ENCODE data around the gene MINAR2. TPM values are rescaled to one million over a fixed set of nuclear protein-coding genes. Genes with fewer than 3 reads are reported as not detected.

The MINAR2 gene
- total RNA-seq, result under 1 TPM in 1 of 4 donors, not detected in 3; 0.17 TPM

DNA sequence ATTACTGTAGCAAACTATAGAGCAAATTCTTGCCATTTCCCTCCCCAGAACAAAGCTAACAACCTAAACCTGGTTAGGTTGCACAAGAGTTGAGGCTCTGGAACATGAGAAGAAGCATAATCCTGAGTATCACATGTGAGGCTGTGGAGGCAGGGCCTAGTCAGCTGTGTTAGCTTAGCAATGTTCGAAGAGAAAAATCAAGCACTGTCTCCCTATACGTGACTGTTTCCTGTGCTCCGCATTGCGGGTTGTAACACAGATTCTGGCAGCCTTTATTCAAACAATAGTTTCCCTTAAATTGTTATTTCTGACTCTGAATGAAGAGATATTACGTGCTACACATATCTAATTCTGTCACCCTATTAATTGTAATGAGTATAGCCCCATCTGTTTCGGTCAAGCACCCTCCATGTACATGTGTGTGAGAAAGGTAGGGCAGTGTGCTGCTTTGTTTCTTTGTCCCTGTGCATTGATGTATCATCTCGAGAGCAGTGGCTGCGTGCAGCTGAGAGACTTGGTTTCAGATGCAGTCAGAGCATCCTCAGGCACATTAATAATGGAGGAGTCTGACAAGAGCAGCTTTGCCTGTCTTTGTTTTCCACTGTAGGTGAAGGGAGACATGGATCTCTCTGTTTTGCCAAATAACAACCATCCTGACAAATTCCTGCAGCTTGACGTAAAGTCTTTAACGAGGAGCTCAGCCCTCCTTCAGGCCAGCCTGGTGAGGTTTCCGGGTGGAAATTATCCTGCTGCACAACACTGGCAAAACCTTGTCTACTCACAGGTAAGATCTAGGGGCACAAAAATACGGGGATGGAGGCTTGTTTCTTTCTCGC is at the start of gene MINAR2:
TSS of gene MINAR2 (plus strand) at position 523 of the 836 bp plus-strand sequence. CDS start at position 620, 97 bp downstream.
- TF ChIP-seq POLR2A (IDR thresholded peaks at IDR 0.05; ENCODE audit: low read depth), result no peak
- no peak for TF ChIP-seq POLR2AphosphoS5 (IDR thresholded peaks at IDR 0.05)
- TF ChIP-seq EP300 (IDR thresholded peaks at IDR 0.05), result no peak
- TF ChIP-seq, protein P1, sequence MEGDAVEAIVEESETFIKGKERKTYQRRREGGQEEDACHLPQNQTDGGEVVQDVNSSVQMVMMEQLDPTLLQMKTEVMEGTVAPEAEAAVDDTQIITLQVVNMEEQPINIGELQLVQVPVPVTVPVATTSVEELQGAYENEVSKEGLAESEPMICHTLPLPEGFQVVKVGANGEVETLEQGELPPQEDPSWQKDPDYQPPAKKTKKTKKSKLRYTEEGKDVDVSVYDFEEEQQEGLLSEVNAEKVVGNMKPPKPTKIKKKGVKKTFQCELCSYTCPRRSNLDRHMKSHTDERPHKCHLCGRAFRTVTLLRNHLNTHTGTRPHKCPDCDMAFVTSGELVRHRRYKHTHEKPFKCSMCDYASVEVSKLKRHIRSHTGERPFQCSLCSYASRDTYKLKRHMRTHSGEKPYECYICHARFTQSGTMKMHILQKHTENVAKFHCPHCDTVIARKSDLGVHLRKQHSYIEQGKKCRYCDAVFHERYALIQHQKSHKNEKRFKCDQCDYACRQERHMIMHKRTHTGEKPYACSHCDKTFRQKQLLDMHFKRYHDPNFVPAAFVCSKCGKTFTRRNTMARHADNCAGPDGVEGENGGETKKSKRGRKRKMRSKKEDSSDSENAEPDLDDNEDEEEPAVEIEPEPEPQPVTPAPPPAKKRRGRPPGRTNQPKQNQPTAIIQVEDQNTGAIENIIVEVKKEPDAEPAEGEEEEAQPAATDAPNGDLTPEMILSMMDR (IDR thresholded peaks at IDR 0.05), result no peak
- intact Hi-C loops (cut with DNase I), result no loop called here
- 77% methylated on average over 13 of the region's 13 CpGs for WGBS

DNA sequence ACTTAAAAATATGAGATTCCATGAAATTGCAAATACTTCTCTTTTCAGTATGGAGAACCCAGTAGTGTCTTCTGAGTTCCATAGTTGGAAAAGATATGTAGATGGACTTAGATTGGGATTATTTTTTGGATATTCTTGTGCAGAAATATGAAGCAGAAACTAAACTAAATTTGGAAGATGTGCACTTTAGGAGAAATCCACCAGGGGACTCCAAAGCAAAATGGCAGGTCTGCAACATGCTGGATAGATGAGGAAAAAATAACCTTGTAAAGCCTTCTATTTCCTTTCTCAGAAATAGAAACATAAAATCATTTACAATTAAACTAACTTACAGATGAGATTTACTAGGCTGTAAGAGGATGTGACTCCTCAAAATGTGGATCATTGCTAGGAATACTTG is 49.2 kb upstream of the MINAR2 start:
- TF ChIP-seq POLR2A (IDR thresholded peaks at IDR 0.05; ENCODE audit: low read depth), result no peak
- TF ChIP-seq, protein P1 (IDR thresholded peaks at IDR 0.05), result no peak
- TF ChIP-seq POLR2AphosphoS5 (IDR thresholded peaks at IDR 0.05), result no peak
- no peak for TF ChIP-seq EP300 (IDR thresholded peaks at IDR 0.05)
- no peaks in the 10 kb centered on the region for H3K27me3 ChIP-seq
- no peaks in the 10 kb centered on the region for H3K4me1 ChIP-seq
- H3K36me3 ChIP-seq, result peaks cover 0 to 4% (median 0%) of the 10 kb centered on the region in 4 donors
- no peak for DNase-seq (ENCODE audit: extremely low spot score)
- intact Hi-C loops (cut with DNase I), result no loop called here
- no peak overlapping the region for H3K27ac ChIP-seq (replicated peaks in 1 of 4)
- no peak overlapping the region for H3K4me3 ChIP-seq
- no peaks in the 10 kb centered on the region for H3K9me3 ChIP-seq

More for the DNA sequence above, at the start of gene MINAR2:
- H3K36me3 ChIP-seq, result no peaks in the 10 kb centered on the region
- no peak within 1 kb of the TSS for H3K4me3 ChIP-seq
- H3K27me3 ChIP-seq, result no peaks in the 10 kb centered on the region
- no peaks in the 10 kb centered on the region for H3K4me1 ChIP-seq
- no peak for DNase-seq (ENCODE audit: extremely low spot score)
- no peak within 1 kb of the TSS for H3K27ac ChIP-seq (replicated peaks in 1 of 4)
- no peaks in the 10 kb centered on the region for H3K9me3 ChIP-seq

- WGBS, result 64% methylated on average over 1 of the region's 1 CpG
- intact Hi-C loops (cut with DNase I), result no loop called here
These were observed 31.7 kb upstream of the MINAR2 start for GRCh38 chr5:129716235-129716634.

DNA sequence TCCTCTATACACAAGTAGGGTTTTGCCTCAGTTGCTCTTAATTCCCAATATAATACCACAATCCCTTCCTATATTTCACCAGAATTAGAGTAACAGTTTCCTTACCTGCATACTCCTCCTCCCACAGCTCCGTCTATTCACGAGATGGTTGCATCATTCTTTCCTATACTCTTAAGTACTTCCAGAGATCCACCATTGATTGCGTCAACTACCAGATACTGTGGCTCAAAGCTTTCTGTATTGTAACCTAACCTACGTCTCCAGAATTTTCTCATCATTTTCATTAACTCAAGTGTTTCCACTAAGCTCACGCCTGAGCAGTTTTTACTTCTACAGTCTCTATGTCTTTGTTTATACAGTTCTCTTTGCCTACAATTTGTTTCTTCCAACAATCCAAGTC is 31.2 kb upstream of the MINAR2 start:
- intact Hi-C loops (cut with DNase I), result no loop called here
- no peak for TF ChIP-seq POLR2A (IDR thresholded peaks at IDR 0.05; ENCODE audit: low read depth)
- TF ChIP-seq POLR2AphosphoS5 (IDR thresholded peaks at IDR 0.05), result no peak
- no peak for TF ChIP-seq EP300 (IDR thresholded peaks at IDR 0.05)
- TF ChIP-seq, protein P1 (IDR thresholded peaks at IDR 0.05), result no peak
- Histone ChIP-seq H3K27me3 (no peaks in the 10 kb centered on the region), H3K4me3 (no peak overlapping the region), H3K4me1 (peaks cover 0 to 16% (median 9%) of the 10 kb centered on the region in 4 donors), H3K9me3 (no peaks in the 10 kb centered on the region), H3K36me3 (no peaks in the 10 kb centered on the region), H3K27ac (replicated peaks in 1 of 4) (no peak overlapping the region)
- WGBS, result 64% methylated on average over 5 of the region's 5 CpGs
- no peak for DNase-seq (ENCODE audit: extremely low spot score)

More at GRCh38 chr5:129716235-129716634, 31.7 kb upstream of the MINAR2 start:
- Histone ChIP-seq H3K27ac (replicated peaks in 1 of 4) (no peak overlapping the region), H3K4me3 (no peak overlapping the region), H3K4me1 (peaks cover 0 to 16% (median 9%) of the 10 kb centered on the region in 4 donors), H3K36me3 (no peaks in the 10 kb centered on the region), H3K9me3 (no peaks in the 10 kb centered on the region), H3K27me3 (no peaks in the 10 kb centered on the region)
- TF ChIP-seq, protein P1 (IDR thresholded peaks at IDR 0.05), result no peak
- TF ChIP-seq EP300 (IDR thresholded peaks at IDR 0.05), result no peak
- no peak for TF ChIP-seq POLR2AphosphoS5 (IDR thresholded peaks at IDR 0.05)
- no peak for TF ChIP-seq POLR2A (IDR thresholded peaks at IDR 0.05; ENCODE audit: low read depth)
- DNase-seq (ENCODE audit: extremely low spot score), result no peak
